SK-N-MC (cell line): ENCODE results near the gene ANO2.

Experiments used
- EZH2 ChIP-seq: fragments of 200-600 bp; sonication (generic); IDR thresholded peaks from one replicate; pipeline ENCODE4 v1.6.1; 2017; ENCODE audit warnings: antibody characterized with exemption
- FOXP2 ChIP-seq: optimal IDR thresholded peaks from 2 replicates; pipeline ENCODE3; 2011; ENCODE audit warnings: mild to moderate bottlenecking, moderate library complexity; ENCODE audit not compliant: insufficient read depth; ENCODE audit errors: extremely low read length, control extremely low read depth
- POLR2AphosphoS5 ChIP-seq: IDR thresholded peaks from 2 replicates; pipeline ENCODE4 v1.6.1; 2012; ENCODE audit warnings: mild to moderate bottlenecking, low read depth, low read length, borderline replicate concordance

DNA sequence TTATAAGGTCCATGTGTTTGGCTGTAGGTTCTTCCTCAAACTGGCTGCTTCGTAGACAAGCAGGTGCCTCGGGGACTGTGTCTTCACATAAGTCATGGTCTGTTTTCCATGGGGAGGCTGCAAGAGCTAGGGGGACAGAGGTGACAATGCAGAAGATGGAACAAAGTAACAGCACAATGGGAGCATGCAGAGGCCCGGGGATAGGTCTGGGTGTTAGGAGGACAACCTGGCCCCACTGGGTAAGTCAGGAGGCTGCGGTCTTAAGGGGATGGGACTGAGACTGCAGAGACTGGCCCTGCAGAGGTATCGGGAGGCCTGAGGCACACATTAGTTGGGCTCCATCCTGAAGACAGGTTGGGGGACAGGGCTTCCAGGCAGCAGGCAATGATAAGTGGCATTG, 424.2 kb downstream of the ANO2 start:
- TF ChIP-seq POLR2AphosphoS5 (no peak), EZH2 (no peak), FOXP2 (no peak)
